Fibroblast of villous mesenchyme (primary cell): ENCODE data around the gene TMEM158. TPM values are rescaled to one million over a fixed set of nuclear protein-coding genes. Genes with fewer than 3 reads are reported as not detected.

Source experiments
- DNase-seq: peaks from one replicate; pipeline ENCODE4 v3.0.0-alpha.2; 2010; ENCODE audit warnings: low read depth
- H3K4me3 ChIP-seq: 2 replicates; pipeline ENCODE4 v1.5.1; 2011; ENCODE audit warnings: low read depth, mild to moderate bottlenecking, low read length
- CTCF ChIP-seq: IDR thresholded peaks from 2 replicates; pipeline ENCODE4 v1.5.1; 2012; ENCODE audit warnings: low read depth, mild to moderate bottlenecking, low read length; ENCODE audit not compliant: insufficient read depth
- total RNA-seq: library from RNA; depleted of rRNA; stranded (reverse); fragments of >200 nt; gene quantifications from 2 replicates; pipeline ENCODE4 v1.2.3, GENCODE V29; 2012

Gene TMEM158
- total RNA-seq, 1 donor = 22.9 TPM

GRCh38 chr3:45212095-45212468 is 14.0 kb downstream of the TMEM158 start:
- no peak for TF ChIP-seq CTCF
- no peak overlapping the region for H3K4me3 ChIP-seq

GRCh38 chr3:45211466-45212094 is 14.5 kb downstream of the TMEM158 start:
- no peak for TF ChIP-seq CTCF
- no peak overlapping the region for H3K4me3 ChIP-seq
- DNase-seq = peak; percentile 79

More at GRCh38 chr3:45212095-45212468, 14.0 kb downstream of the TMEM158 start:
- no peak for DNase-seq

GRCh38 chr3:45210308-45211041 is 15.6 kb downstream of the TMEM158 start:
- DNase-seq = peak; percentile 89
- peak; percentile 90 for TF ChIP-seq CTCF

GRCh38 chr3:45209526-45209925 is 16.6 kb downstream of the TMEM158 start:
- H3K4me3 ChIP-seq = no peak overlapping the region
- DNase-seq = peak; percentile 45
- TF ChIP-seq CTCF = no peak

More at GRCh38 chr3:45210308-45211041, 15.6 kb downstream of the TMEM158 start:
- H3K4me3 ChIP-seq = no peak overlapping the region

GRCh38 chr3:45208586-45208985 is 17.5 kb downstream of the TMEM158 start:
- no peak for TF ChIP-seq CTCF
- H3K4me3 ChIP-seq = no peak overlapping the region
- no peak for DNase-seq

GRCh38 chr3:45207446-45207845 is 18.6 kb downstream of the TMEM158 start:
- TF ChIP-seq CTCF = no peak
- DNase-seq = no peak
- H3K4me3 ChIP-seq = no peak overlapping the region
